GM12872 (cell line): Measurements from ENCODE around the gene EML6.

Source experiments
- TF ChIP-seq, protein P1 (sequence below): IDR thresholded peaks from 3 replicates; pipeline ENCODE4 v1.5.1; 2011; ENCODE audit warnings: low read depth, mild to moderate bottlenecking, low read length, moderate library complexity; ENCODE audit not compliant: insufficient read depth

Gene EML6

DNA sequence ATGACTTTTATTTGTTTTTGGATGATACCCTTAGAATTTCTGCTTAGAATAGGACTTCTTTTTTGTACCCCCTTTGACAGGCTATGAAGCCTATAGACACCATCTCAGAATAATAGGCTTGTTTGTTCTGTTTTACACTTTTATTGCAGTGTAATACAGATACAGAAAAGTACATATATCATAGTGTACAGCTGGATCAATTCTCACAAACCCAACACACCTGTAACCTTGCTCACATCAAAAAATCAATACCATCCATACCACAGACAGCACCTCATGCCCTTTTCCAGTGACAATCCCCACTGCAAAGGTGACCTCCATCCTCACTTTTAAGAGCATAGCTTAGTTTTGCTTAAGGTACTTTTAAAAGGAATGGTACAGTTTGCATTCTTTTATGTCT, 14.8 kb downstream of the EML6 start:
- TF ChIP-seq, protein P1, sequence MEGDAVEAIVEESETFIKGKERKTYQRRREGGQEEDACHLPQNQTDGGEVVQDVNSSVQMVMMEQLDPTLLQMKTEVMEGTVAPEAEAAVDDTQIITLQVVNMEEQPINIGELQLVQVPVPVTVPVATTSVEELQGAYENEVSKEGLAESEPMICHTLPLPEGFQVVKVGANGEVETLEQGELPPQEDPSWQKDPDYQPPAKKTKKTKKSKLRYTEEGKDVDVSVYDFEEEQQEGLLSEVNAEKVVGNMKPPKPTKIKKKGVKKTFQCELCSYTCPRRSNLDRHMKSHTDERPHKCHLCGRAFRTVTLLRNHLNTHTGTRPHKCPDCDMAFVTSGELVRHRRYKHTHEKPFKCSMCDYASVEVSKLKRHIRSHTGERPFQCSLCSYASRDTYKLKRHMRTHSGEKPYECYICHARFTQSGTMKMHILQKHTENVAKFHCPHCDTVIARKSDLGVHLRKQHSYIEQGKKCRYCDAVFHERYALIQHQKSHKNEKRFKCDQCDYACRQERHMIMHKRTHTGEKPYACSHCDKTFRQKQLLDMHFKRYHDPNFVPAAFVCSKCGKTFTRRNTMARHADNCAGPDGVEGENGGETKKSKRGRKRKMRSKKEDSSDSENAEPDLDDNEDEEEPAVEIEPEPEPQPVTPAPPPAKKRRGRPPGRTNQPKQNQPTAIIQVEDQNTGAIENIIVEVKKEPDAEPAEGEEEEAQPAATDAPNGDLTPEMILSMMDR = no peak

GRCh38 chr2:54740333-54740732, 16.9 kb downstream of the EML6 start:
- TF ChIP-seq, protein P1 = no peak

DNA sequence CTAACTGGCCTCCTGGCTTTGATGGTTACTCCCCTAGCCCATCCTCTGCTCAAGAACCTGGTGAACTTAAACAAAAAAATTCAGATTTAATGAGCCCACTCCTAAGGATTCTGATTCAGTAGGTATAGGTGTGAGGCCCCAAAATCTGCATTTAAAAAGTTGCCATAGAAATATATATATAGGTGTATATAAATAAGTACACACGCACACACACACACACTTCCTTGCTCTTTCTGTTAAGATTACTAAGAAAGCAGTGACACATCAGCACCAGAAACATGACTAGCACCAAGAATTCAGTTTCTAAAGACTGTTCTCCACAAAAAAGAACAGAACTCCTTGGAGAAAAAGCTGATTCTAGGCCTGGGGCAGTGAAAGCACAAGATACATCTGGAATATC, 17.8 kb downstream of the EML6 start:
- TF ChIP-seq, protein P1 = no peak

GRCh38 chr2:54750040-54750439, 26.6 kb downstream of the EML6 start:
- TF ChIP-seq, protein P1 = no peak

- TF ChIP-seq, protein P1 = no peak
Measured at GRCh38 chr2:54752439-54752838, 29.0 kb downstream of the EML6 start.

DNA sequence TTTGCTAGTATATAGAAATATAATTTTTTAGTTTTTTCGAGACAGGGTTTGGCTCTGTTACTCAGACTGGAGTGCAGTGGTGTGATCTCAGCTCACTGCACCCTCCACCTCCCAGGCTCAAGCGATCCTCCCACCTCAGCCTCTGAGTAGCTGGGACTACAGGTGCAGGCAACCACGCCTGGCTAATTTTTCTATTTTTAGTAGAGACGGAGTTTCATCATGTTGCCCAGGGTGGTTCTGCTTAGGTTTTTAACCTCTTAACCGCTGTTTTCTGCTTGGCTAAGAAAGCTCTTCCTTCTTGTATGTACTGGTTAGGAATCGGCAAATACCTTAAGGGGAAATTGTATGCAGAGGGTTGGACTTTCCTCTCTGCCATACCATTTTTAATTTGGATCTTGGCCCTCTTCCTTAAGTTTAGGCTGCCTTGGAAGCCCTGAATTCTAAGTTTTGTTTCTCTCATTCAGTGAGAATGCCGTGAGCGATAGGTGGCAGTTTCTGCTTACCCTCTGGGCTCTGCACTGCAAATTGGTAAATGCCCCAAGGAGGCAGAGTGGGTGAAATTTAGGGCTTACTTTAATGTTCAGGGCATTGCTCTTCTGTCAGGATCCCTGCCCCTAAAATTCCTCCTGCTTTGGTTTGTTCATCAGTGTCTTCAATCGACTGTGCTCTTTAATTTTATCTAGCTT, 32.3 kb downstream of the EML6 start:
- TF ChIP-seq, protein P1 = peak; percentile 37; the same call in 1 of the 3 replicates

GRCh38 chr2:54757500-54757899, 34.0 kb downstream of the EML6 start:
- TF ChIP-seq, protein P1 = no peak
